Breast epithelium (tissue), 4 donors: Measurements from ENCODE around the gene RPL29. TPM values are rescaled to one million over a fixed set of nuclear protein-coding genes. Genes with fewer than 3 reads are reported as not detected.
"Not testable (repeated sequence)": the region's sequence is repeated elsewhere in the genome, so short reads cannot be mapped to it uniquely, and the experiment has no call there.

Experiments used
- DNase-seq, 2 donors: peaks; one replicate each; pipeline ENCODE4 v3.0.0-alpha.2; 2019; ENCODE audit warnings: low spot score in 2 of 2
- H3K27ac ChIP-seq, 2 donors: fragments of 200-600 bp; sonication (generic) in 1 of 2; one replicate each; pipeline ENCODE4 v1.5.1; 2016 to 2019; ENCODE audit warnings: mild to moderate bottlenecking in 1 of 2
- H3K27me3 ChIP-seq, 2 donors: fragments of 200-600 bp; sonication (generic) in 1 of 2; one replicate each; pipeline versions ENCODE4 v1.5.1 to v1.6.0; 2017 to 2019; ENCODE audit warnings: control low read depth in 1 of 2, mild to moderate bottlenecking in 1 of 2
- H3K36me3 ChIP-seq: fragments of 200-600 bp; one replicate; pipeline ENCODE4 v1.5.1; 2019
- H3K4me1 ChIP-seq, 2 donors: fragments of 200-600 bp; sonication (generic); one replicate each; pipeline ENCODE4 v1.5.1; 2016 to 2019; ENCODE audit warnings: control low read depth in 1 of 2
- H3K4me3 ChIP-seq, 3 donors: fragments of 200-600 bp; sonication (generic); 1 replicate in 2 of 3; 2 replicates in 1 of 3; pipeline ENCODE4 v1.5.1; 2016 to 2019; ENCODE audit warnings: mild to moderate bottlenecking in 3 of 3, moderate library complexity in 2 of 3
- H3K9me3 ChIP-seq, 2 donors: fragments of 200-600 bp; sonication (generic) in 1 of 2; one replicate each; pipeline ENCODE4 v1.5.1; 2016 to 2019; ENCODE audit warnings: control low read depth in 1 of 2
- POLR2A ChIP-seq: fragments of 450-650 bp; IDR thresholded peaks from one replicate; pipeline ENCODE4 v1.6.1; 2016; ENCODE audit warnings: antibody characterized with exemption, mild to moderate bottlenecking, moderate library complexity
- POLR2AphosphoS5 ChIP-seq, 3 donors: sonication (generic); formaldehyde crosslinking; IDR thresholded peaks; one replicate each; pipeline ENCODE4 v1.6.1; 2017; ENCODE audit warnings: antibody characterized with exemption in 3 of 3
- intact Hi-C: fragments of 100-400 bp; cut with DNase I; formaldehyde crosslinking; loops from one replicate; pipeline ENCODE4 v1.15.1; 2023; ENCODE audit warnings: low total_unique reads
- total RNA-seq, 3 donors: library from RNA; depleted of rRNA; stranded (reverse); fragments of >200 nt; gene quantifications; one replicate each; pipeline ENCODE4 v1.1.0, GENCODE V29; 2016
- TF ChIP-seq, protein P1 (sequence below), 3 donors: fragments of 450-650 bp; IDR thresholded peaks; one replicate each; pipeline ENCODE4 v1.5.1; 2016 to 2017; ENCODE audit warnings: antibody characterized with exemption in 3 of 3, mild to moderate bottlenecking in 3 of 3, moderate library complexity in 3 of 3

The RPL29 gene
- total RNA-seq, 3 donors from 2014 or later = 1,890 to 2,530 (median 2,229) TPM

DNA sequence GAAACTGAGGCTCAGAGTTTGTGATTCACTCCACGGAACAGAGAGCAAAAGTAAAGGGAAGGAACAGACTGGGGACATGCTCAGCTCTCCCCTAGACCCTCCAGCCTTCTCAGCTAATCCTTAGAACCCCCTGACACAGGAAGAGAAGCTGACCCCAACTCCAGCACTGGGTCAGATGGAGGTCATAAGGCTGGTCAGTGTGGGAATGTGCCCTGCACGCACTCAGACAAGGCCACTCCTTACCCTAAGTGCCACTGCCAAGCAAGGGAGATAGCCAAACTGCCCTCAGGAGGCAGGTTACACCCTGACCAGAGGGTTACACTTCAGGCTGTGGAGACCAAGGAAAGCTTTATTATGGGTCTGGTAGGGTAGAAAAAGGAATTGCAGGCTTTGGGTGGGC is 1.2 kb downstream of the RPL29 start:
- H3K27ac ChIP-seq = peak overlapping the region; percentile 91 to 95
- intact Hi-C loops = no loop called here
- H3K36me3 ChIP-seq = no peaks in the 10 kb centered on the region
- no peaks in the 10 kb centered on the region for H3K9me3 ChIP-seq
- no peaks in the 10 kb centered on the region for H3K27me3 ChIP-seq
- H3K4me3 ChIP-seq = peak overlapping the region in 2 of 3 donors; percentile 85 to 89
- no peak for DNase-seq
- TF ChIP-seq POLR2A = no peak
- TF ChIP-seq POLR2AphosphoS5 (IDR thresholded peaks at IDR 0.05) = no peak
- TF ChIP-seq, protein P1, sequence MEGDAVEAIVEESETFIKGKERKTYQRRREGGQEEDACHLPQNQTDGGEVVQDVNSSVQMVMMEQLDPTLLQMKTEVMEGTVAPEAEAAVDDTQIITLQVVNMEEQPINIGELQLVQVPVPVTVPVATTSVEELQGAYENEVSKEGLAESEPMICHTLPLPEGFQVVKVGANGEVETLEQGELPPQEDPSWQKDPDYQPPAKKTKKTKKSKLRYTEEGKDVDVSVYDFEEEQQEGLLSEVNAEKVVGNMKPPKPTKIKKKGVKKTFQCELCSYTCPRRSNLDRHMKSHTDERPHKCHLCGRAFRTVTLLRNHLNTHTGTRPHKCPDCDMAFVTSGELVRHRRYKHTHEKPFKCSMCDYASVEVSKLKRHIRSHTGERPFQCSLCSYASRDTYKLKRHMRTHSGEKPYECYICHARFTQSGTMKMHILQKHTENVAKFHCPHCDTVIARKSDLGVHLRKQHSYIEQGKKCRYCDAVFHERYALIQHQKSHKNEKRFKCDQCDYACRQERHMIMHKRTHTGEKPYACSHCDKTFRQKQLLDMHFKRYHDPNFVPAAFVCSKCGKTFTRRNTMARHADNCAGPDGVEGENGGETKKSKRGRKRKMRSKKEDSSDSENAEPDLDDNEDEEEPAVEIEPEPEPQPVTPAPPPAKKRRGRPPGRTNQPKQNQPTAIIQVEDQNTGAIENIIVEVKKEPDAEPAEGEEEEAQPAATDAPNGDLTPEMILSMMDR (IDR thresholded peaks at IDR 0.05) = no peak
- H3K4me1 ChIP-seq = peaks cover 0 to 12% of the 10 kb centered on the region in 2 donors

DNA sequence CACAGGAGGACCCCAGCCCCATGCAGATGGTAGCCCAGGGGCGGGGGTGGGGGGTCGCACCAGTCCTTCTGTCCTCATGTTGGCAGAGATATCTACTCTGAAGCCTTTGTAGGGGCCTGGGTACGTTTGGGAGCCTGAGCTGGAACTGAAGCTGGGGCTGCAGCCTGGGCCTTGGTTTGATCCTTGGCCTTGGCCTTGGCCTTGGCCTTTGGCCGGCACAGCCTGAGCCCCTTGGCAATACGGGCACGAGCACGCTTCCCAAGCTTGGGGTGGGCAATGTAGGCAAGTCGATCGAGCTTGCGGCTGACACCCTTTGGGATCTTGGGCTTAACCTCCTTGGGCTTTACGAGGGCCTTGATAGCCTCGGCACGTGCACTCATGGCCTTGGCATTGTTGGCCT is 2.0 kb downstream of the RPL29 start:
- H3K27me3 ChIP-seq, H3K27ac ChIP-seq, H3K9me3 ChIP-seq, DNase-seq, intact Hi-C loops, H3K36me3 ChIP-seq: not testable (repeated sequence)
- H3K4me3 ChIP-seq = peak overlapping the region in 1 of 3 donors; percentile 11
- peaks cover 0 to 12% of the 10 kb centered on the region in 2 donors for H3K4me1 ChIP-seq

DNA sequence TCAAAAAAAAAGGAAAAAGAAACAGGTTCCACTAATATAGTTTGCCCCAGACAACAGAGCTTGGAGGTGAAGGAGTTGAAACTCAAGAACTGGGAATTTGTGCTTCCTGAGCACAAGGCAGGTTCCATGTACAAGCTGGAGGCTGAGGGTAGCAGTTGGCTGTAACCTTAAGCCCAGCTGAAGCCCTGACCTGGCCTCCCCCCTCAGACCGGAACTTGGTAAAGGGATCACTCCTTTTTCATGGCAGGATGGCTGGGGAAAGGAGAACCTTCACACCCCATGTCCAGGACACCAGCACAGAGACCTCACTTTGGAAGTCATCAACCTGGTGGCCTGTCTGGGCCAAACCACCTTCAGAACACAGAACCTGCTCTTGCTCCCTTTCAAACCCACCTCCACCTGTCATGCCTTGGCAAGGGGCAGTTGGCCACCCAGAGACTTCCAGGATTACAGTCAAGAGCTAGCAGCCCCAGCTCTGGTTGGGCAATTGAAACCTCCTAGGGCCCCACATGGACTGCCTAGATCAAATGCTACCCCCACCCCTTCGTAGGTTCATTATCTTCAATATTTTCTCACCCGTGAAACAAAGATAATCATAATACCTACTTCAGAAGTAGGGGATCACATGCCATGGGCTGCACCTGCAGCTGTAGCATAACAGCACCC is 3.5 kb downstream of the RPL29 start:
- Histone ChIP-seq H3K9me3 (no peaks in the 10 kb centered on the region), H3K27ac (no peak overlapping the region), H3K4me1 (peaks cover 0 to 12% of the 10 kb centered on the region in 2 donors), H3K36me3 (no peaks in the 10 kb centered on the region), H3K27me3 (no peaks in the 10 kb centered on the region), H3K4me3 (no peak overlapping the region)
- intact Hi-C loops = no loop called here
- no peak for DNase-seq
- TF ChIP-seq POLR2A (no peak), POLR2AphosphoS5 (IDR thresholded peaks at IDR 0.05) (no peak)
- TF ChIP-seq, protein P1 (IDR thresholded peaks at IDR 0.05) = no peak

DNA sequence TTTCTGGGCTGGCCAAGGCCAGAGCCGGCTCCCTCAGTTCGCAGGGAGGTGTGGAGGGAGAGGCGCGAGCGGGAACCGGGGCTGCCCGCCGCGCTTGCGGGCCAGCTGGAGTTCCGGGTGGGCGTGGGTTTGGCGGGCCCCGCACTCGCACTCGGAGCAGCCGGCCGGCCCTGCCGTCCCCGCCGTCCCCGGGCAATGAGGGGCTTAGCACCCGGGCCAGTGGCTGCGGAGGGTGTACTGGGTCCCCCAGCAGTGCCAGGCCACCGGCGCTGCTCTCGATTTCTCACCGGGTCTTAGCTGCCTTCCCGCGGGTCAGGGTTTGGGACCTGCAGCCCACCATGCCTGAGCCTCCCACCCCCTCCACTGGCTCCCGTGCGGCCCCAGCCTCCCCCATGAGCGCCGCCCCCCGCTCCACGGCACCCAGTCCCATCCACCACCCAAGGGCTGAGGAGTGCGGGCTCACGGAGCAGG is 5.2 kb downstream of the RPL29 start:
- DNase-seq, H3K27me3 ChIP-seq, H3K9me3 ChIP-seq, H3K36me3 ChIP-seq, intact Hi-C loops: not testable (repeated sequence)
- H3K27ac ChIP-seq = peak overlapping the region in 1 of 2 donors; percentile 19
- H3K4me3 ChIP-seq = peak overlapping the region in 1 of 3 donors; percentile 22
- peaks cover 0 to 12% of the 10 kb centered on the region in 2 donors for H3K4me1 ChIP-seq

DNA sequence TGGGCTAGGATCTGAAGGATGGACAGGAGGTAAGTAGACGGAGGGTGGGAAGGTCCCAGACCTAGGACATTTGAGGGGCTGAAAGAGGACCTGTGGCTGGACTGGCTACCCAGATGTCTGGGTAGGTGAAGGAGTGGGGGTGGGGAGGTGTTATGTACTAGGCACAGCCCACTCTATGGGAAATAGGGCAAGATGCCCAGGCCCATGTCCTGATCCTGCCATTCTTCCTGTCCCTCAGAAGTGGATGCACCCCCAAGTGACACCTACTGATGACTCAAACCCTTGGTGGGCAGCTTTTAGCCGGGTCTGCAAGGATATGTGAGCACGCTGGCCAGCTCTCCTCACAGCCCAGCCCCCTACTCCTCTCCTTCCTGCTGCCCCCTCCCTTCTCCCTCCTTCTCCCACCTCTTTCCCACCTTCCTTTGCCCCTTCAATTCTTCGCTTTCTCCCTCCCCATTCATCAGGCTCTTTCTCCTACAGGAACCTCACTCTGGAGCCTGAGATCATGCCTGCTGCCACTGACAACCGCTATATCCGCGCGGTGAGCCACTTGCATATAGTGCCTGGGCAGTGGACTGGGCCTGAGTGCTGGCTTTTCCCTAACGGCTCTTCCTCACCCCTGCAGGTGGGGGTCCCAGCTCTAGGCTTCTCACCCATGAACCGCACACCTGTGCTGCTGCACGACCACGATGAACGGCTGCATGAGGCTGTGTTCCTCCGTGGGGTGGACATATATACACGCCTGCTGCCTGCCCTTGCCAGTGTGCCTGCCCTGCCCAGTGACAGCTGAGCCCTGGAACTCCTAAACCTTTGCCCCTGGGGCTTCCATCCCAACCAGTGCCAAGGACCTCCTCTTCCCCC is 7.2 kb downstream of the RPL29 start:
- H3K4me1 ChIP-seq = peaks cover 4 to 10% of the 10 kb centered on the region in 2 donors
- no peak for DNase-seq
- no peak overlapping the region for H3K4me3 ChIP-seq
- no peak overlapping the region for H3K27ac ChIP-seq
- intact Hi-C loops = no loop called here
- TF ChIP-seq, protein P1 (IDR thresholded peaks at IDR 0.05) = no peak
- H3K27me3 ChIP-seq = no peaks in the 10 kb centered on the region
- H3K9me3 ChIP-seq = no peaks in the 10 kb centered on the region
- no peaks in the 10 kb centered on the region for H3K36me3 ChIP-seq

DNA sequence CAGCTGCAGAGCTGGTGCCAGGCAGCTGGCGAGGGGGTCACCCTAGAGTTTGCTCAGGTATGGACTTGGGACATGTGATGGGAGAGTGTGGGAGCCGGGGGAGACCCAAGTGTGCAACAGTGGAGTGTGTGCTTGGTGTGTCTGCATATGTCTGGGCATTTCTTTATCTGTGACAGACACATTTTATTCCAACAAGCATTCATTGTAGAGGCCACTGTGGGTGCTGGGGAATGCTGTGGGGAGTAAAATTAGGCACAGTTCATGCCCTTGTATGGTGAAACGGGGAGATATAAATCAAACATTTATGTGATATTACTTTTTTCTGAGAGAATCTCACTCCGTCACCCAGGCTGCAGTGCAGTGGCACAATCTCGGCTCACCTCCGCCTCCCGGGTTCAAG is 8.1 kb downstream of the RPL29 start:
- Histone ChIP-seq H3K9me3 (no peaks in the 10 kb centered on the region), H3K4me1 (peaks cover 4 to 10% of the 10 kb centered on the region in 2 donors), H3K36me3 (no peaks in the 10 kb centered on the region), H3K27me3 (no peaks in the 10 kb centered on the region), H3K27ac (no peak overlapping the region), H3K4me3 (no peak overlapping the region)
- TF ChIP-seq POLR2AphosphoS5 (IDR thresholded peaks at IDR 0.05) (no peak), POLR2A (no peak)
- TF ChIP-seq, protein P1 (IDR thresholded peaks at IDR 0.05) = no peak
- intact Hi-C loops = no loop called here
- DNase-seq = no peak
